Astrocyte (in vitro differentiated cells and primary cell): Measurements from ENCODE around the gene ROBO3.

ENCODE experiments used
- CTCF ChIP-seq: IDR thresholded peaks from 2 replicates; pipeline ENCODE4 v1.5.1; 2011; ENCODE audit warnings: low read depth, mild to moderate bottlenecking, inconsistent platforms, low read length, moderate library complexity; ENCODE audit not compliant: insufficient read depth
- EZH2 ChIP-seq: IDR thresholded peaks from 2 replicates; pipeline ENCODE4 v1.6.1; 2012; ENCODE audit warnings: mild to moderate bottlenecking, low read length, inconsistent platforms; ENCODE audit not compliant: insufficient read depth

DNA sequence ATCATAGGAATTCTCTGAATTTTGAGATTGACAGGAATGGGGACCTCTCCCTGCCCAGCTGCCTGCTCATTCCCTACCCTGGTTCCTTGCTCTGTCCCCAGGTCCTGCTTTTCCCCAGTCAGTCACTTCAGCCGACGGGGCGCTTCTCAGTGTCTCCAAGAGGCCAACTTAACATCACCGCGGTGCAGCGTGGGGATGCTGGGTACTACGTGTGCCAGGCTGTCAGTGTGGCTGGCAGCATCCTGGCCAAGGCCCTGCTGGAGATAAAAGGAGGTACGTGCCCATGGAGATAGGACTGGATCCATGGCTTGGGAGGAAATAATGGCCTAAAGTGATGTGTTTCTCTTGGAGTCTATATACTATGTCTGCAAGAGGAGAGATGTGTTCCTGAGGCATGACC is 7.0 kb downstream of the ROBO3 start:
- no peak for TF ChIP-seq CTCF
- no peak for TF ChIP-seq EZH2
